Osteocyte (in vitro differentiated cells): ENCODE measurements around the gene FRS3. TPM values are rescaled to one million over a fixed set of nuclear protein-coding genes. Genes with fewer than 3 reads are reported as not detected.
"Not testable (repeated sequence)": the region's sequence is repeated elsewhere in the genome, so short reads cannot be mapped to it uniquely, and the experiment has no call there.

Source experiments
- DNase-seq: peaks from one replicate; pipeline ENCODE4 v3.0.0; 2021; ENCODE audit warnings: mixed read lengths; ENCODE audit not compliant: unreplicated experiment; ENCODE audit errors: extremely low spot score
- H3K27ac Mint-ChIP-seq: one replicate; pipeline ENCODE4 v1.8.0; 2021; ENCODE audit warnings: mild to moderate bottlenecking, mixed read lengths; ENCODE audit not compliant: unreplicated experiment
- H3K27me3 Mint-ChIP-seq: one replicate; pipeline ENCODE4 v1.8.0; 2021; ENCODE audit warnings: mixed read lengths; ENCODE audit not compliant: unreplicated experiment
- H3K36me3 Mint-ChIP-seq: one replicate; pipeline ENCODE4 v1.8.0; 2021; ENCODE audit warnings: mixed read lengths; ENCODE audit not compliant: unreplicated experiment
- H3K4me1 Mint-ChIP-seq: one replicate; pipeline ENCODE4 v1.8.0; 2021; ENCODE audit warnings: mixed read lengths; ENCODE audit not compliant: unreplicated experiment
- H3K4me3 Mint-ChIP-seq: one replicate; pipeline ENCODE4 v1.8.0; 2021; ENCODE audit warnings: mild to moderate bottlenecking, moderate library complexity, mixed read lengths; ENCODE audit not compliant: unreplicated experiment
- H3K9me3 Mint-ChIP-seq: one replicate; pipeline ENCODE4 v1.8.0; 2021; ENCODE audit warnings: mixed read lengths; ENCODE audit not compliant: unreplicated experiment
- CTCF ChIP-seq: fragments of 200-600 bp; sonication (generic); IDR thresholded peaks from 2 replicates; pipeline ENCODE4 v1.5.0; 2021; ENCODE audit warnings: antibody characterized with exemption, mild to moderate bottlenecking, moderate library complexity
- total RNA-seq: library from RNA; stranded (reverse); gene quantifications from 2 replicates; pipeline ENCODE4 v1.2.1, GENCODE V29; 2021

The FRS3 gene
- total RNA-seq, 1 donor from 2014 or later, result 3.9 TPM

DNA sequence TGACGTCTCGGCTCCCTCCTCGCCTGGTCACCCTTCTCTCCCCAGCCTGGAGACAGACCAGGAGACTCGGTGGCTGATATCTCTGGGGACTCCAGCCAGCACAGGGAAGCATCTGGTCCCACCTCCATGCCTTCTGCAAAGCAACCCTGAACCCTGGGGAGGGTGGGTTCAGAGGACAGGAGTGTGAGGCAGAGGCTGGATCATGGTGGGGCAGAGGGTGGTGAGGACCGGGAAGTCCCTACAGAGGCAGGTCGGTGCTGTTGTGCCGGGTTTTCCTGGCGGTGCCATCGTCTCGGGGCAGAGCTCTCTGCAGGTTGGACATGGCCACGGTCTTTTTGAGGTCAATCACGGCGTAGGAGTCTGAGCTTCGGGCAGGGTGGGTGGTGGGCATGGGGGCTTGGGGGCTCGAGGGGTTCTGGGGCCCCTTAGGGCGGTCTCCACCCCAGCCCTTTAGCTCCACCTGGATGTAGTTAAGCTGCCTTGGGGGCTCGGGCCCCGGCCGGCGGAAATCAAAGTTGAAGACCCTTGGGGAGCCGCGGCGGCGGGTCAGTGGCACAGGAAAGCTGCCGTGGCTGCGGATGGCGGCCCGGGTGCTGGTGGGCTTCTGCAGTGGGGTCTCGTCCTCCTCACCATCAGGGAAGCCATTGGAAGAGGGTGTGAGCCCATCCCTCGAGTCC lies 9.2 kb downstream of the FRS3 start:
- TF ChIP-seq CTCF, result no peak
- no peaks in the 10 kb centered on the region for H3K27me3 Mint-ChIP-seq
- no peaks in the 10 kb centered on the region for H3K9me3 Mint-ChIP-seq
- no peak overlapping the region for H3K27ac Mint-ChIP-seq
- no peak overlapping the region for H3K4me3 Mint-ChIP-seq
- peaks cover 9% of the 10 kb centered on the region for H3K36me3 Mint-ChIP-seq
- no peak for DNase-seq
- peaks cover 10% of the 10 kb centered on the region for H3K4me1 Mint-ChIP-seq

GRCh38 chr6:41769376-41769775 lies 10.3 kb downstream of the FRS3 start:
- Mint-ChIP-seq H3K4me1 (peaks cover 10% of the 10 kb centered on the region), H3K27me3 (no peaks in the 10 kb centered on the region), H3K27ac (no peak overlapping the region), H3K36me3 (peaks cover 9% of the 10 kb centered on the region), H3K9me3 (no peaks in the 10 kb centered on the region), H3K4me3 (no peak overlapping the region)
- DNase-seq, result no peak
- TF ChIP-seq CTCF, result no peak

DNA sequence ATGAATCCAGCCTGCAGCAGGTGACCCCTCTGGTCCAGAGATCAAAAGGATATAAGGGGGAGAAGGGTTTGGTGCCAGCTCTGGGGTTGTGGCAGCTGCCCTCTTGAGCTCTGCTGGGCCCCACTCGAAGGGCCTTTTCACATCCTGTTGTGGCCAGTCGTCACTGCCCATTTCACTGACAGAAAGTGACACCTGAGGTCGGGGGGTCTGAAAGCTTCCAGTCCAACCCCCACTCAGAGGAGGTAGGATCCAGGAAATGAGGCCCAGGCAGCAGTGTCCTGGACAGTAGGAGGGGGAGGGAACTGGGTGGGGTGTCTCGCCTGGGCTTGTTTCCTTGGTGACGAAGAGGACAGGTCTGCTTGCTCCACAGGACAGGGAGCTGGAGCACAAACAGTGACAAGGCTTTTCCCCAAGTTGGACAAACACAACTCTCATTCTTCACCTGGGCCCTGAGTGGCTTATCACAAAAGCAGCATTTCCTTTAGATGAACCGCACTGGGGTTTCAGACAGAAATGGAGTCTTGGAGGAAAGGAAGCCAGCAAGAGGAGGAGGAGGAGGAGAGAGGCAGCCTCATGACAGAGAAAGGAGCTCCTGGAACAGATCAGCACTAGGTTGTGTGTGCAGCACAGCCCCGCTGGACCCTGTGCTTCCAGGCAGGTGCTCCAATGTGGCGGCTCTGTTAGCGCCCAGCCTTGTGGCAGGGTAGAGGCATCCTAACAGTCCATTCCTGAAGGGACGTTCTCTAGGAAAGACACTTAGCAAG lies 11.0 kb downstream of the FRS3 start:
- no peak overlapping the region for H3K27ac Mint-ChIP-seq

GRCh38 chr6:41767112-41767833 lies 12.4 kb downstream of the FRS3 start:
- Mint-ChIP-seq H3K4me1 (peaks cover 10% of the 10 kb centered on the region), H3K9me3 (no peaks in the 10 kb centered on the region), H3K27me3 (no peaks in the 10 kb centered on the region), H3K36me3 (peaks cover 6% of the 10 kb centered on the region), H3K4me3 (no peak overlapping the region), H3K27ac (no peak overlapping the region)
- DNase-seq, result no peak
- no peak for TF ChIP-seq CTCF

More for the DNA sequence above, 11.0 kb downstream of the FRS3 start:
- Mint-ChIP-seq H3K4me1 (peaks cover 10% of the 10 kb centered on the region), H3K9me3 (no peaks in the 10 kb centered on the region), H3K4me3 (no peak overlapping the region), H3K27me3 (no peaks in the 10 kb centered on the region), H3K36me3 (peaks cover 9% of the 10 kb centered on the region)
- DNase-seq, result no peak
- no peak for TF ChIP-seq CTCF

GRCh38 chr6:41766043-41766664 lies 13.5 kb downstream of the FRS3 start:
- DNase-seq, H3K4me3 Mint-ChIP-seq, H3K27ac Mint-ChIP-seq, H3K4me1 Mint-ChIP-seq, H3K36me3 Mint-ChIP-seq, H3K27me3 Mint-ChIP-seq, H3K9me3 Mint-ChIP-seq: not testable (repeated sequence)
